HEK293T (cell line): ENCODE results near the gene RAB3B.

Experiments used
- CTCF ChIA-PET: fragments of 350-600 bp; formaldehyde crosslinking; extraction: SDS; loops from one replicate; lab custom pipeline; 2021; ENCODE audit warnings: antibody characterized with exemption, inconsistent platforms; lab: Yijun Ruan, JAX
- POLR2A ChIA-PET: fragments of 350-600 bp; formaldehyde crosslinking; extraction: SDS; loops from one replicate; lab custom pipeline; 2020; ENCODE audit warnings: antibody characterized with exemption, inconsistent platforms; lab: Yijun Ruan, JAX
- DNase-seq: peaks from one replicate; pipeline ENCODE4 v3.0.0; 2012; ENCODE audit warnings: mixed read lengths; ENCODE audit errors: extremely low spot score
- ARNT ChIP-seq: fragments of 450-650 bp; IDR thresholded peaks from 2 replicates; pipeline ENCODE4 v1.6.1; 2017; ENCODE audit warnings: mild to moderate bottlenecking
- BHLHE40 ChIP-seq: fragments of 450-650 bp; IDR thresholded peaks from 2 replicates; pipeline ENCODE4 v1.6.1; 2016; ENCODE audit warnings: mild to moderate bottlenecking, moderate library complexity, borderline replicate concordance
- CTBP1 ChIP-seq: fragments of 450-650 bp; IDR thresholded peaks from 2 replicates; pipeline ENCODE4 v1.6.1; 2016; ENCODE audit warnings: borderline replicate concordance
- ELF4 ChIP-seq: fragments of 450-650 bp; IDR thresholded peaks from 2 replicates; pipeline ENCODE4 v1.6.1; 2017; ENCODE audit warnings: antibody characterized with exemption
- FOXA1 ChIP-seq: fragments of 450-650 bp; IDR thresholded peaks from 2 replicates; pipeline ENCODE4 v1.6.1; 2016; ENCODE audit warnings: mild to moderate bottlenecking
- FOXK2 ChIP-seq: fragments of 450-650 bp; IDR thresholded peaks from 2 replicates; pipeline ENCODE4 v1.6.1; 2016; ENCODE audit warnings: mild to moderate bottlenecking
- FOXM1 ChIP-seq: fragments of 450-650 bp; IDR thresholded peaks from 2 replicates; pipeline ENCODE4 v1.6.1; 2017; ENCODE audit warnings: mild to moderate bottlenecking, borderline replicate concordance
- HDGF ChIP-seq: fragments of 450-650 bp; IDR thresholded peaks from 2 replicates; pipeline ENCODE4 v1.6.1; 2017; ENCODE audit warnings: antibody characterized with exemption, borderline replicate concordance
- L3MBTL2 ChIP-seq: fragments of 450-650 bp; conservative IDR thresholded peaks from 2 replicates; pipeline ENCODE4 v1.6.1; 2016; ENCODE audit warnings: mild to moderate bottlenecking
- LEF1 ChIP-seq: fragments of 450-650 bp; IDR thresholded peaks from 2 replicates; pipeline ENCODE4 v1.6.1; 2017; ENCODE audit warnings: mild to moderate bottlenecking, borderline replicate concordance
- NFRKB ChIP-seq: fragments of 450-650 bp; IDR thresholded peaks from 2 replicates; pipeline ENCODE4 v1.6.1; 2016; ENCODE audit warnings: mild to moderate bottlenecking, moderate library complexity
- SP1 ChIP-seq: fragments of 450-650 bp; IDR thresholded peaks from 2 replicates; pipeline ENCODE4 v1.6.1; 2017
- SUZ12 ChIP-seq: fragments of 450-650 bp; IDR thresholded peaks from 2 replicates; pipeline ENCODE4 v1.6.1; 2016; ENCODE audit warnings: mild to moderate bottlenecking
- TARDBP ChIP-seq: fragments of 450-650 bp; IDR thresholded peaks from 2 replicates; pipeline ENCODE4 v1.6.1; 2016
- ZNF384 ChIP-seq: fragments of 450-650 bp; IDR thresholded peaks from 2 replicates; pipeline ENCODE4 v1.6.1; 2016
- TF ChIP-seq, protein P1 (sequence below): fragments of 450-650 bp; IDR thresholded peaks from 2 replicates; pipeline ENCODE4 v1.6.1; 2016

RAB3B gene

DNA sequence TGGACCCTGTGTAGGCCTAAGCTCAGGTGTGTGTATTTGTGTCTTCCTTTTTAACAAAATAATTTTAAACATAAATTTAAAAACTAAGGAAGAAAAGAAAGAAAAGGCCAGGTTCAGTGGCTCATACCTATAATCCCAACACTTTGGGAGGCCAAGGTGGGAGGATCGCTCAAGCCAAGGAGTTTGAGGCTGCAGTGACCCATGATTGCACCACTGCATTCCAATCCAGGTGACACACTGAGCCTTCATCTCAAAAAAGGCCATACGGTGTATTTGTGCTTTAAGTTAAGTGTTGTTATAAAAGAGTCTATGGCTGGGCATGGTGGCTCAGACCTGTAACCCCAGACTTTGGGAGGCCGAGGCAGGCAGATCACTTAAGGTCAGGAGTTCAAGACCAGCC, 8.3 kb downstream of the RAB3B start:
- TF ChIP-seq FOXK2 (no peak), FOXM1 (no peak)
- ChIA-PET POLR2A (no interaction called here), CTCF (no interaction called here)
- no peak for DNase-seq

DNA sequence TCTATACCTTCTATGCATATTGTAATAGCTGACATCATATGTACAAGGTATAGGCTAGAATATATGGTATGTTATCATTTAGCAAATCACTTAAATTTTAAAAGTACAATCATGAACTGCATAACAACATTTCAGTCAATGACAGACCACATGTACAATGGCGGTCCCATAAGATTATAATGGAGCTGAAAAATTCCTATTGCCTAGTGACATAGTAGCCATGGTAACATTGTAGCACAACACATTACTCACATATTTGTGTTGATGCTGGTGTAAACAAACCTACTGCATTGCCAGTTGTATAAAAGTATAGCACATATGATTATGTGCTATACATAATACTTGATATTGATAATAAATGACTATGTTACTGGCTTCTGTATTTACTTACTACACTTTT, 8.9 kb downstream of the RAB3B start:
- CTCF ChIA-PET: no interaction called here
- no peak for TF ChIP-seq NFRKB
- TF ChIP-seq, protein P1, sequence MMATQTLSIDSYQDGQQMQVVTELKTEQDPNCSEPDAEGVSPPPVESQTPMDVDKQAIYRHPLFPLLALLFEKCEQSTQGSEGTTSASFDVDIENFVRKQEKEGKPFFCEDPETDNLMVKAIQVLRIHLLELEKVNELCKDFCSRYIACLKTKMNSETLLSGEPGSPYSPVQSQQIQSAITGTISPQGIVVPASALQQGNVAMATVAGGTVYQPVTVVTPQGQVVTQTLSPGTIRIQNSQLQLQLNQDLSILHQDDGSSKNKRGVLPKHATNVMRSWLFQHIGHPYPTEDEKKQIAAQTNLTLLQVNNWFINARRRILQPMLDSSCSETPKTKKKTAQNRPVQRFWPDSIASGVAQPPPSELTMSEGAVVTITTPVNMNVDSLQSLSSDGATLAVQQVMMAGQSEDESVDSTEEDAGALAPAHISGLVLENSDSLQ: no peak
- no peak for TF ChIP-seq FOXK2
- POLR2A ChIA-PET: no interaction called here
- no peak for DNase-seq

DNA sequence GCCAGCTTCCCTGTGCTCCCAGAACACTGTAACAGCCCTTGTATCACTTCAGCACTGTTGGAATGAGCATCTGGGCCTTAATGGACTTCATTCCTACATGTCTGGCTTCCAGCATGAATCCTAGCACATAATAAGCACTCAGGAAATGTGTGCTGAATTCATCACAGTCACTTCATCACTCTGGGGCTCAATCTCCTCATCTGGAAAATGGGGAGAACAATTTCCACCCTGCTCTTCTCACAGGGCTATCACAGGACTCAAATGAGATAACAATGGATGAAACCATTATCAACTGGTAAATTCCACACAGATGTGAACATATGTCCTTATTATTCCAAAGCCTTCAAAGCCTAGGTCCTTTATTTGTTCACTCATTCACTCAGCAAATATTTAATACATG, 12.4 kb downstream of the RAB3B start:
- TF ChIP-seq FOXK2: no peak
- TF ChIP-seq SP1: no peak
- TF ChIP-seq ARNT: no peak
- no peak for TF ChIP-seq BHLHE40
- CTCF ChIA-PET: interaction anchor here (0.5 kb wide), 1 partner anchor 779 kb away, joined by 3 read pairs; no protein-coding TSS in a partner anchor

DNA sequence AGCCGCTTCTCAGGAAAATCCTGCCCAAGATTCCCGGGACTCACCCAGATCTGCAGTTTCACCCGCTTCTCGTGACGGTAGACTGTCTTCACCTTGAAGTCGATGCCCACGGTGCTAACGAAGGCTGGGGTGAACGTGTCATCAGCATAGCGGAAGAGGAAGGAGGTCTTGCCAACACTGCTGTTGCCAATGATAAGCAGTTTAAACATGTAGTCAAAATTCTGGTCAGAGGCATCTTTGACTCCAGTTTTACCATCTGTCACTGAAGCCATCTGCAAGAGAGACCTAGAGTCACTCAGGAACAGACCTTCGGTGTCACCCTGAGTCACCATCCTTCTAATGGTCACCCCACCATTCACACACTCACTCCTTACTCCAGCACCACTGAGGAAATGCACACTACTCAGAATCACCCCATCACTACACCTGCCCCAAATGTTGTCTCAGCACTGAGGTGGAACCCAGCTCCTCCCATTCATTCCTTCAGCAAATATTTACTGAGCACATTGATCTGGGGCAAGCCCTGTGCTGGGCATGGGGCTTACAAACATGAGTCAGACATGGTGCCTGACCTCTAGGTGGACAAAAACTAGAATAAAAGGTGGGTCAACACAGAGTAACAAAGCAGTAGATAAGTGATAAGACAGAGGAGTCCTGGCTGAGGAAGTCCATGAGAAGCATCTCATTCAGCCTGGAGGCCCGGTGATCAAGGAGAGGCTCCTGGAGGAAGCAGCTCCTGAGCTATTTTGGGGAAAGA, 13.5 kb downstream of the RAB3B start:
- TF ChIP-seq, protein P1: no peak
- TF ChIP-seq ARNT (no peak), SP1 (no peak), FOXK2 (no peak), TARDBP (no peak), LEF1 (no peak), ZNF384 (no peak), FOXA1 (no peak), ELF4 (no peak), FOXM1 (no peak)
- POLR2A ChIA-PET: no interaction called here
- CTCF ChIA-PET: no interaction called here
- no peak for DNase-seq

More for the DNA sequence above, 12.4 kb downstream of the RAB3B start:
- POLR2A ChIA-PET: no interaction called here
- no peak for DNase-seq

- CTCF ChIA-PET: no interaction called here
- POLR2A ChIA-PET: no interaction called here
- no peak for DNase-seq
- TF ChIP-seq SUZ12 (no peak), CTBP1 (no peak), ELF4 (no peak), FOXM1 (no peak), ARNT (no peak), LEF1 (no peak), HDGF (no peak), NFRKB (no peak), FOXK2 (no peak), TARDBP (no peak), L3MBTL2 (no peak), BHLHE40 (no peak), SP1 (no peak), FOXA1 (no peak), ZNF384 (no peak)
- TF ChIP-seq, protein P1: no peak
These were observed 16.7 kb downstream of the RAB3B start for GRCh38 chr1:51973587-51974474.

DNA sequence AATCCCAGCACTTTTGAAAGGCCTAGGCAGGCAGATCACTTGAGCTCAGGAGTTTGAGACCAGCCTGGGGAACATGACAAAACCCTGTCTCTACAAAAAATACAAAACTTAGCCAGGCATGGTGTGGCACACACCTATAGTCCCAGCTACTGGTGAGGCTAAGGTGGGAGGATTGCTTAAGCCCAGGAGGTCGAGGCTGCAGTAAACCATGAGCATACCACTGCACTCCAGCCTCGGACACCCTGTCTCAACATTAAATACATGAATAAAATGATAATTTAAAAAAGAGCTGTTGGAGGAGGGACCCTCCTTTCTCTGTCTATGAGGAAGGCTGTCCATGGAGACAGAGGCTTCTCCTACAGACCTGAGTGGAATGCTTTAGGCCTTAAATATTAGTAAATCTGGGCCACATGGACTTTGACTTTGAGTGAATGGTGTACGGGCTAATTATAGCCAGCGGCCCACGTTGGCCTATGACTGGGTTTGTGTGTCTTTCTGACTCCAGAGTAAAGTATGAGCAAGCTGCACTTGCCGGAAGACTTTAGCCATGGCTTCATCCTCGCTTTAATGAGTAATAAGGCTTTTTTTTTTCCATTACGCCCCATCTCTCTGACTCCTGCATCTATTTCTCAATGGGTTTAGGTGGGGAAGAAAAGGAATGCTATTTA, 21.3 kb downstream of the RAB3B start:
- ChIA-PET CTCF (no interaction called here), POLR2A (no interaction called here)
- no peak for DNase-seq
- no peak for TF ChIP-seq FOXK2
- no peak for TF ChIP-seq SUZ12
- no peak for TF ChIP-seq CTBP1
- TF ChIP-seq TARDBP: no peak
- TF ChIP-seq ARNT: no peak
- TF ChIP-seq FOXA1: no peak
- TF ChIP-seq, protein P1: no peak
- TF ChIP-seq BHLHE40: no peak
- no peak for TF ChIP-seq SP1
- no peak for TF ChIP-seq NFRKB
- no peak for TF ChIP-seq FOXM1
- TF ChIP-seq LEF1: no peak
- no peak for TF ChIP-seq ELF4
